DOHH2 (cell line): ENCODE data around the gene IL6R.

ENCODE experiments used
- H3F3A ChIP-seq: fragments of 200-600 bp; sonication (generic), shearing (Covaris generic); 2 replicates; pipeline ENCODE4 v1.6.0; 2016; ENCODE audit warnings: antibody characterized with exemption, mild to moderate bottlenecking; ENCODE audit not compliant: control insufficient read depth, insufficient read depth
- H3K27ac ChIP-seq: fragments of 200-600 bp; sonication (generic); 2 replicates; pipeline ENCODE4 v1.5.1; 2014; ENCODE audit warnings: low read depth, mild to moderate bottlenecking, low read length, moderate library complexity
- H3K27me3 ChIP-seq: fragments of 200-600 bp; sonication (generic); 2 replicates; pipeline ENCODE4 v1.6.1; 2014; ENCODE audit warnings: mild to moderate bottlenecking, low read length, mixed read lengths; ENCODE audit not compliant: control insufficient read depth
- H3K36me3 ChIP-seq: fragments of 200-600 bp; sonication (generic); 2 replicates; pipeline ENCODE4 v1.6.1; 2014; ENCODE audit warnings: mild to moderate bottlenecking, low read length, moderate library complexity, mixed read lengths; ENCODE audit not compliant: control insufficient read depth
- H3K4me1 ChIP-seq: fragments of 200-600 bp; sonication (generic); 2 replicates; pipeline ENCODE4 v1.6.1; 2014; ENCODE audit warnings: mild to moderate bottlenecking, low read length, mixed read lengths; ENCODE audit not compliant: control insufficient read depth
- H3K4me2 ChIP-seq: fragments of 200-600 bp; sonication (generic); 2 replicates; pipeline ENCODE4 v1.6.0; 2014; ENCODE audit warnings: mild to moderate bottlenecking, low read length, moderate library complexity
- H3K4me3 ChIP-seq: fragments of 200-600 bp; sonication (generic); 2 replicates; pipeline ENCODE4 v1.5.1; 2014; ENCODE audit warnings: mild to moderate bottlenecking, low read length, mixed read lengths
- H3K79me2 ChIP-seq: fragments of 200-600 bp; sonication (generic); 2 replicates; pipeline ENCODE4 v1.6.1; 2014; ENCODE audit warnings: mild to moderate bottlenecking, low read length, mixed read lengths; ENCODE audit not compliant: control insufficient read depth
- H3K9me2 ChIP-seq: fragments of 200-600 bp; sonication (generic); replicated peaks from 2 replicates; pipeline ENCODE4 v1.6.1; 2014; ENCODE audit warnings: mild to moderate bottlenecking, low read length, mixed read lengths; ENCODE audit not compliant: control insufficient read depth
- H3K9me3 ChIP-seq: fragments of 200-600 bp; sonication (generic); 2 replicates; pipeline ENCODE4 v1.6.1; 2014; ENCODE audit warnings: antibody characterized with exemption, low read length, mixed read lengths; ENCODE audit not compliant: control insufficient read depth, insufficient read depth
- H4K20me1 ChIP-seq: fragments of 200-600 bp; sonication (generic); 2 replicates; pipeline ENCODE4 v1.6.0; 2014; ENCODE audit warnings: low read depth, mild to moderate bottlenecking, antibody characterized with exemption, low read length, moderate library complexity; ENCODE audit not compliant: control insufficient read depth, insufficient read depth
- EZH2phosphoT487 ChIP-seq: fragments of 200-600 bp; sonication (generic); IDR thresholded peaks from 2 replicates; pipeline ENCODE4 v1.6.1; 2017; ENCODE audit warnings: borderline replicate concordance, mild to moderate bottlenecking, antibody characterized with exemption, low read length, moderate library complexity, mixed read lengths
- TF ChIP-seq, protein P1 (sequence below): fragments of 200-600 bp; sonication (generic); IDR thresholded peaks from one replicate; pipeline ENCODE4 v1.5.1; 2014; ENCODE audit warnings: antibody characterized with exemption, mild to moderate bottlenecking, low read depth, low read length; ENCODE audit not compliant: poor library complexity, severe bottlenecking

The IL6R gene

DNA sequence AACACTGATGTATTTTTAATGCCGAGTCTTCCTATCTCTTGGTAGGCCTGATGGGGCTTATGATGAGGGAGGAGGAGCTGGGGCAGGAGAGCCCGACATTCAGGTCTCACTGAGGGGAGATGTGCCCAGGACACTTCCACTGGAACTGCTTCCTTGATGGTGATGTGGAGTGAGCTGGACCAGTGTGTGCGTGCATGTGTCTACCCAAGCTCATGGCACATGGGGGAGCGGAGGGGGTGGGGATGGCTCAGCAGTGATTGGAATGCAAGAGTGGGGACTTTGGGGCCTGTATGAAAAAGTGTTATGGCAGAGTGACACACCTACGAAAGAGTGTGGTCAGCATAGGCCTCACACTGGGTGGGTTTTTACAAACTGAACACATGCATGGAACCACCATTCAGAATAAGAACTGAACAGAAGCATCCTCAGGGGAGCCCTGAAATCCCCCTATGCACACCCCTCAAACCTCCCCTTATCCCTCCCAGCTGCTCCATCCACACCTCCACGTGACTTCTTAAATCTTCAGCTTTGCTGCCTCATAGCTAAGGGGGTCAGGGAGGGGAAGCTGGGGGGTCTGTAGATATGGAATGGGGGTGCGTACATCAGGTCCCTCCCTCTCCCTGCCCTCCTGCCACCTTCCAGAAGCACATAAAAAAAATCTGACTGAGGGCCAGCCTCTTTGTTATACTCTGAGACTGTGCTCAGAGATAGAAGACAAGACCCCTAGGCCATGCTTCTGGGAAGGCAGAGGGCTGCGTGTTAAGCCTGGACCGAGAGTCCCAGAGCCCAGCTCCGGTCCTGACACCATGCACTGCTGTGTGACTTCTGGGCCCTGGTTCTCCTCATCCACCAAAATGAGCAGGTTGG, 11.6 kb downstream of the IL6R start:
- Histone ChIP-seq H3K36me3 (no peaks in the 10 kb centered on the region), H3K27me3 (peaks cover 7% of the 10 kb centered on the region), H3K4me1 (peaks cover 26% of the 10 kb centered on the region), H3K9me3 (no peaks in the 10 kb centered on the region), H3K9me2 (no peaks in the 10 kb centered on the region), H3K4me2 (no peak overlapping the region), H4K20me1 (no peaks in the 10 kb centered on the region), H3K4me3 (no peak overlapping the region), H3F3A (0 out of 2 replicates have a peak, but pooled peaks cover 3% of the 10 kb centered on the region), H3K27ac (no peak overlapping the region), H3K79me2 (no peaks in the 10 kb centered on the region)
- TF ChIP-seq, protein P1, sequence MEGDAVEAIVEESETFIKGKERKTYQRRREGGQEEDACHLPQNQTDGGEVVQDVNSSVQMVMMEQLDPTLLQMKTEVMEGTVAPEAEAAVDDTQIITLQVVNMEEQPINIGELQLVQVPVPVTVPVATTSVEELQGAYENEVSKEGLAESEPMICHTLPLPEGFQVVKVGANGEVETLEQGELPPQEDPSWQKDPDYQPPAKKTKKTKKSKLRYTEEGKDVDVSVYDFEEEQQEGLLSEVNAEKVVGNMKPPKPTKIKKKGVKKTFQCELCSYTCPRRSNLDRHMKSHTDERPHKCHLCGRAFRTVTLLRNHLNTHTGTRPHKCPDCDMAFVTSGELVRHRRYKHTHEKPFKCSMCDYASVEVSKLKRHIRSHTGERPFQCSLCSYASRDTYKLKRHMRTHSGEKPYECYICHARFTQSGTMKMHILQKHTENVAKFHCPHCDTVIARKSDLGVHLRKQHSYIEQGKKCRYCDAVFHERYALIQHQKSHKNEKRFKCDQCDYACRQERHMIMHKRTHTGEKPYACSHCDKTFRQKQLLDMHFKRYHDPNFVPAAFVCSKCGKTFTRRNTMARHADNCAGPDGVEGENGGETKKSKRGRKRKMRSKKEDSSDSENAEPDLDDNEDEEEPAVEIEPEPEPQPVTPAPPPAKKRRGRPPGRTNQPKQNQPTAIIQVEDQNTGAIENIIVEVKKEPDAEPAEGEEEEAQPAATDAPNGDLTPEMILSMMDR, result no peak

DNA sequence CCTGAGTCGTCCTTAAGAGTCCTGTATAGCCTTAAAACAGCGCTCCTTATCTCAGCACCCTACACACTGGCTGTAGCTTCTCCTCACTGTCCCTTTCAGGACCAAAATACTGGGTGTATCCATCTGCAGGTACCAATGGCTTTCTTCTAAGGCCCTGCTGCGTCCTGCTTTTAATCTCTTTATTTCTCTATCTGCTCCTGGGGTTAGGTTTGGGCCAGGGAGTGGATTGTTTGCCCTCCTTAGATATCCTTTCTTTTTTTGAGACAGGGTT, 12.1 kb downstream of the IL6R start:
- Histone ChIP-seq H3K27ac (no peak overlapping the region), H3K4me2 (no peak overlapping the region)

DNA sequence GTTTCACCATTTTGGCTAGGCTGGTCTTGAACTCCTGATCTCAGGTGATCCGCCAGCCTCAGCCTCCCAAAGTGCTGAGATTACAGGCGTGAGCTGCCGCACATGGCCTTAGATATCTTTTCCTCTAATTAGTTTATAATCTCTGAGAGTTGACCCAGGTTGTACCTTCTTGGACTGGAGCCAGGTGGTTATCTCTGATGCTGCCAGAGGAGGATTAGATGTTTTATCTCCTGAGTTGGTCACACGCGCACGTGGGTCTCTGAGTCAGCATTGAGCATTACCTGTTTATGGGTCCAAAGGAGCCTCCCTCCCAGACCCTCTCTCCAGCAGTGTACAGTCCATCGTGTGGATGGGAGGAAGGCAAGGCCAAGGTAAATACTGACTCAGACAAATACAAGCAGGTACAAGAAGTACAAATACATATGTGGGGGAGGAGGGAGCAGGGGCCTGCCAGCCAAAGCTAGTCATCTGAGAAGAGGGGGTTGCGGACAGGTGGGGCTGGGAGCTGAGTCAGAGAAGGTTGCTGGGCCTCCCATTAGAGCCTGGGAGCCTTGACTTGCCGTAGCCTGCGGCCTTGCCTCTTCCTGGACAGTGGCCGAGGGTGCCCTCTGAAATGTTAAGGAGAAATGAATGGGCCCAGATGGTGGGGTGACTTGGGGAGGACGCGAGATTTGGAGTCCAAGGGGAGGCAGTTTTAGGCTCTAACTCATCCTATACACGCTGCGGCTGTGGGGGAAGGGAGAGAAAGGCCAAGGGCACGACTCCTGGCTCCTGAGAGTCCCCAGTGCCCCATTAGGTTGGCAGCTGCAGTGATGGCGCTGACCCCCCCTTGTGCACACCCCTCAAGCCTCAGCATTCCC, 13.1 kb downstream of the IL6R start:
- Histone ChIP-seq H4K20me1 (no peaks in the 10 kb centered on the region), H3K36me3 (no peaks in the 10 kb centered on the region), H3F3A (no peaks in the 10 kb centered on the region), H3K9me3 (no peaks in the 10 kb centered on the region), H3K4me1 (peaks cover 15% of the 10 kb centered on the region), H3K27ac (no peak overlapping the region), H3K9me2 (no peaks in the 10 kb centered on the region), H3K79me2 (no peaks in the 10 kb centered on the region), H3K4me2 (no peak overlapping the region), H3K27me3 (peaks cover 7% of the 10 kb centered on the region), H3K4me3 (no peak overlapping the region)
- TF ChIP-seq, protein P1, result no peak
- TF ChIP-seq EZH2phosphoT487, result no peak

More for the DNA sequence above, 12.1 kb downstream of the IL6R start:
- no peak overlapping the region for H3K4me3 ChIP-seq
- H3K4me1 ChIP-seq, result peaks cover 25% of the 10 kb centered on the region
- H3F3A ChIP-seq, result 0 out of 2 replicates have a peak, but pooled peaks cover 3% of the 10 kb centered on the region
- TF ChIP-seq EZH2phosphoT487, result no peak
- TF ChIP-seq, protein P1, result no peak
- H3K9me2 ChIP-seq, result no peaks in the 10 kb centered on the region
- peaks cover 7% of the 10 kb centered on the region for H3K27me3 ChIP-seq
- H3K79me2 ChIP-seq, result no peaks in the 10 kb centered on the region
- H3K9me3 ChIP-seq, result no peaks in the 10 kb centered on the region
- no peaks in the 10 kb centered on the region for H4K20me1 ChIP-seq
- no peaks in the 10 kb centered on the region for H3K36me3 ChIP-seq
